B cell (primary cell): ENCODE results near the gene CHD5. TPM values are rescaled to one million over a fixed set of nuclear protein-coding genes. Genes with fewer than 3 reads are reported as not detected.

Source experiments
- ATAC-seq: fragments of 200-7000 bp; cut with Tn5 transposase; one replicate; pipeline ENCODE4 v1.10.0; 2021; ENCODE audit warnings: low read depth, mild to moderate bottlenecking, moderate number of reproducible peaks, moderate library complexity
- CTCF ChIA-PET: fragments of 350-600 bp; sonication (Branson Sonifier 250); formaldehyde crosslinking; loops from one replicate; lab custom pipeline; 2021; ENCODE audit warnings: antibody characterized with exemption, inconsistent platforms; lab: Charles Lee
- POLR2A ChIA-PET: fragments of 350-600 bp; sonication (Branson Sonifier 250); formaldehyde crosslinking; loops from one replicate; lab custom pipeline; 2021; ENCODE audit warnings: antibody characterized with exemption; lab: Charles Lee
- DNase-seq: peaks from one replicate; pipeline ENCODE4 v3.0.0; 2013
- H2AFZ ChIP-seq: 2 replicates; pipeline ENCODE4 v1.6.1; 2012; ENCODE audit warnings: mild to moderate bottlenecking, low read depth, low read length; ENCODE audit not compliant: insufficient read depth, poor library complexity, severe bottlenecking
- H3K27ac ChIP-seq, 2 donors: 1 replicate in 1 of 2; 2 replicates in 1 of 2; pipeline ENCODE4 v1.5.1; 2012 to 2013; ENCODE audit warnings: low read length in 2 of 2, mild to moderate bottlenecking in 2 of 2, moderate library complexity in 1 of 2
- H3K27me3 ChIP-seq, 4 experiments: fragments of 200-600 bp in 1 of 4; sonication (generic) in 1 of 4; replicated peaks in 1 of 4; 1 replicate in 2 of 4; 2 replicates in 2 of 4; pipeline versions ENCODE4 v1.6.1 to v1.7.0; 2013 to 2016; ENCODE audit warnings: low read length in 3 of 4, mild to moderate bottlenecking in 2 of 4, mixed read lengths in 1 of 4, moderate library complexity in 1 of 4; ENCODE audit not compliant: insufficient read depth in 4 of 4, control insufficient read depth in 3 of 4; ENCODE audit errors: control extremely low read depth in 1 of 4
- H3K36me3 ChIP-seq, 2 experiments: replicated peaks in 1 of 2; 1 replicate in 1 of 2; 2 replicates in 1 of 2; pipeline versions ENCODE4 v1.6.1 to v1.7.1; 2013; ENCODE audit warnings: low read length in 1 of 2; ENCODE audit not compliant: insufficient read depth in 2 of 2, control insufficient read depth in 1 of 2; ENCODE audit errors: control extremely low read depth in 1 of 2, extremely low read depth in 1 of 2
- H3K4me1 ChIP-seq, 2 donors: fragments of 200-600 bp in 1 of 2; sonication (generic) in 1 of 2; 1 replicate in 1 of 2; 2 replicates in 1 of 2; pipeline versions ENCODE4 v1.5.1 to v1.6.1; 2013 to 2017; ENCODE audit warnings: low read length in 2 of 2; ENCODE audit not compliant: control insufficient read depth in 2 of 2, insufficient read depth in 2 of 2
- H3K4me2 ChIP-seq: replicated peaks from 2 replicates; pipeline ENCODE3; 2012; ENCODE audit warnings: mild to moderate bottlenecking, low read depth, low read length; ENCODE audit not compliant: poor library complexity, severe bottlenecking
- H3K4me3 ChIP-seq, 5 experiments: fragments of 200-600 bp in 1 of 5; sonication (generic) in 1 of 5; 1 replicate in 3 of 5; 2 replicates in 2 of 5; pipeline versions ENCODE4 v1.5.1 to v1.7.0; 2011 to 2016; ENCODE audit warnings: low read length in 4 of 5, mild to moderate bottlenecking in 4 of 5, low read depth in 2 of 5, control low read depth in 1 of 5, moderate library complexity in 1 of 5; ENCODE audit not compliant: insufficient read depth in 1 of 5; ENCODE audit errors: control extremely low read depth in 1 of 5, extremely low read depth in 1 of 5
- H3K79me2 ChIP-seq: fragments of 200-600 bp; sonication (generic); one replicate; pipeline ENCODE4 v1.6.0; 2016; ENCODE audit warnings: low read length; ENCODE audit not compliant: control insufficient read depth, insufficient read depth
- H3K9ac ChIP-seq: fragments of 200-600 bp; sonication (generic); 2 replicates; pipeline ENCODE4 v1.6.1; 2017; ENCODE audit warnings: mild to moderate bottlenecking, low read length, moderate library complexity
- H3K9me3 ChIP-seq, 3 donors: one replicate each; pipeline versions ENCODE4 v1.6.1 to v1.7.1; 2013; ENCODE audit warnings: low read length in 2 of 3; ENCODE audit not compliant: control insufficient read depth in 2 of 3, insufficient read depth in 1 of 3; ENCODE audit errors: control extremely low read depth in 1 of 3
- H4K20me1 ChIP-seq: 2 replicates; pipeline ENCODE4 v1.6.0; 2012; ENCODE audit warnings: mild to moderate bottlenecking, low read length; ENCODE audit not compliant: insufficient read depth, control insufficient read depth, poor library complexity, severe bottlenecking
- H3K27ac Mint-ChIP-seq: one replicate; pipeline ENCODE4 v1.8.0; 2021; ENCODE audit warnings: mixed read lengths
- H3K27me3 Mint-ChIP-seq: one replicate; pipeline ENCODE4 v1.8.0; 2021; ENCODE audit warnings: mixed read lengths
- H3K4me1 Mint-ChIP-seq: one replicate; pipeline ENCODE4 v1.8.0; 2021; ENCODE audit warnings: mixed read lengths
- H3K4me3 Mint-ChIP-seq: one replicate; pipeline ENCODE4 v1.8.0; 2021; ENCODE audit warnings: mixed read lengths
- H3K9me3 Mint-ChIP-seq: one replicate; pipeline ENCODE4 v1.8.0; 2022; ENCODE audit warnings: mixed read lengths; ENCODE audit not compliant: insufficient read depth
- CTCF ChIP-seq: fragments of 200-600 bp; IDR thresholded peaks from one replicate; pipeline ENCODE4 v1.8.0; 2022; ENCODE audit warnings: antibody characterized with exemption, mild to moderate bottlenecking
- EZH2 ChIP-seq: IDR thresholded peaks from 2 replicates; pipeline ENCODE4 v1.6.1; 2012; ENCODE audit warnings: borderline replicate concordance, low read depth, mild to moderate bottlenecking, moderate library complexity, low read length; ENCODE audit not compliant: insufficient read depth, poor library complexity, severe bottlenecking
- WGBS: methylation state at CpG from one replicate; pipeline ENCODE4 v1.1.5; 2013; ENCODE audit warnings: missing lambda C conversion rate; ENCODE audit not compliant: insufficient coverage; 5-methylcytosine and 5-hydroxymethylcytosine counted together
- intact Hi-C: fragments of 100-400 bp; cut with micrococcal nuclease; formaldehyde crosslinking; loops from one replicate; pipeline ENCODE4 v1.10.0; 2022
- polyA plus RNA-seq: library from polyadenylated mRNA; depleted of rRNA; stranded (reverse); fragments of >200 nt; gene quantifications from 2 replicates; pipeline ENCODE4 v1.2.3, GENCODE V29; 2012
- total RNA-seq, 2 donors: library from RNA; stranded (reverse); fragments of 120-200 nt in 1 of 2; gene quantifications; 1 replicate in 1 of 2; 2 replicates in 1 of 2; pipeline versions ENCODE4 v1.2.3 to v1.2.4, GENCODE V29; 2013 to 2022

Gene CHD5
- total and polyA plus RNA-seq, 2 donors (not counting 1 experiment from before 2014, with no cell fraction given), result 0.18 to 0.20 TPM

- H3K79me2 ChIP-seq, result no peaks in the 10 kb centered on the region
- H3K27ac ChIP-seq, result no peak overlapping the region
- H3K4me3 Mint-ChIP-seq, result peak overlapping the region; percentile 71
- H2AFZ ChIP-seq, result peak overlapping the region; percentile 54
- no peak overlapping the region for H3K27ac Mint-ChIP-seq
- ChIA-PET CTCF (no interaction called here), POLR2A (interaction anchor here (0.5 kb wide), 1 partner anchor 27 kb away, joined by 3 read pairs; the partner anchor contains the start of gene ICMT)
- peaks cover 0 to 18% (median 0%) of the 10 kb centered on the region in 3 donors for H3K9me3 ChIP-seq
- DNase-seq (peak; percentile 53), ATAC-seq (peak; percentile 49)
- H3K9ac ChIP-seq, result peak overlapping the region; percentile 39
- peaks cover 0 to 58% (median 20%) of the 10 kb centered on the region in 4 experiments for H3K27me3 ChIP-seq
- H3K4me3 ChIP-seq, result peak overlapping the region in 3 of 5 experiments; percentile 29 to 36 (median 36)
- intact Hi-C loops, result loop anchor here (1.0 kb wide), 1 partner anchor 10 kb away; the partner anchor contains the start of gene RPL22
- peaks cover 33% of the 10 kb centered on the region for H3K4me1 Mint-ChIP-seq
- H3K36me3 ChIP-seq, result no peaks in the 10 kb centered on the region
- no peaks in the 10 kb centered on the region for H3K9me3 Mint-ChIP-seq
- 3% methylated on average over 99 of the region's 99 CpGs for WGBS
- TF ChIP-seq EZH2 (no peak), CTCF (peak; percentile 34)
- peaks cover 29% of the 10 kb centered on the region for H3K27me3 Mint-ChIP-seq
- H4K20me1 ChIP-seq, result no peaks in the 10 kb centered on the region
- peaks cover 44 to 52% of the 10 kb centered on the region in 2 donors for H3K4me1 ChIP-seq
- peak overlapping the region; percentile 74 for H3K4me2 ChIP-seq
Measured at GRCh38 chr1:6208723-6209660, 28.9 kb upstream of the CHD5 start.

- ChIA-PET CTCF (no interaction called here), POLR2A (no interaction called here)
- intact Hi-C loops, result loop anchor here (1.0 kb wide), 1 partner anchor 9 kb away; the partner anchor contains the start of gene RPL22
- TF ChIP-seq CTCF (no peak), EZH2 (no peak)
- WGBS, result 88% methylated on average over 7 of the region's 10 CpGs
- Histone ChIP-seq H3K4me1 (peaks cover 44 to 50% of the 10 kb centered on the region in 2 donors), H3K27me3 (peaks cover 0 to 58% (median 20%) of the 10 kb centered on the region in 4 experiments), H3K9me3 (peaks cover 0 to 18% (median 0%) of the 10 kb centered on the region in 3 donors), H4K20me1 (no peaks in the 10 kb centered on the region), H2AFZ (no peak overlapping the region), H3K36me3 (no peaks in the 10 kb centered on the region), H3K9ac (no peak overlapping the region), H3K4me3 (no peak overlapping the region), H3K27ac (no peak overlapping the region), H3K79me2 (no peaks in the 10 kb centered on the region), H3K4me2 (no peak overlapping the region)
- H3K4me3 Mint-ChIP-seq, result peak overlapping the region; percentile 71
- peaks cover 30% of the 10 kb centered on the region for H3K4me1 Mint-ChIP-seq
- H3K27ac Mint-ChIP-seq, result no peak overlapping the region
- no peaks in the 10 kb centered on the region for H3K9me3 Mint-ChIP-seq
- no peak for ATAC-seq
- DNase-seq, result no peak
- H3K27me3 Mint-ChIP-seq, result peaks cover 26% of the 10 kb centered on the region
Measured at GRCh38 chr1:6207921-6208320, 27.8 kb upstream of the CHD5 start.
